T-cell (primary cell): ENCODE measurements around the gene PITPNC1. TPM values are rescaled to one million over a fixed set of nuclear protein-coding genes. Genes with fewer than 3 reads are reported as not detected.
A peak's percentile ranks its signal among the peaks of the same experiment; 100 is the strongest.

Experiments used
- ATAC-seq, 4 experiments: fragments of 200-7000 bp in 3 of 4; fragments of 150-1000 bp in 1 of 4; cut with Tn5 transposase; replicated peaks in 1 of 4; 1 replicate in 3 of 4; 2 replicates in 1 of 4; pipeline ENCODE4 v1.10.0; 2021; ENCODE audit warnings: moderate library complexity in 3 of 4, mild to moderate bottlenecking in 2 of 4, moderate number of reproducible peaks in 1 of 4
- CTCF ChIA-PET, 2 donors: fragments of 300-600 bp; sonication (Branson Sonifier 250); formaldehyde crosslinking; loops; one replicate each; lab custom pipeline; 2022; ENCODE audit warnings: antibody characterized with exemption in 2 of 2; lab: Charles Lee
- POLR2A ChIA-PET, 2 donors: fragments of 300-600 bp; sonication (Branson Sonifier 250); formaldehyde crosslinking; loops; one replicate each; lab custom pipeline; 2022; ENCODE audit warnings: antibody characterized with exemption in 2 of 2; lab: Charles Lee
- DNase-seq, 35 experiments: peaks; one replicate each; pipeline versions ENCODE4 v3.0.0 to v3.0.0-alpha.2; 2013 to 2023
- H3K27ac ChIP-seq: one replicate; pipeline ENCODE4 v1.5.1; 2013; ENCODE audit warnings: low read length
- H3K27me3 ChIP-seq, 2 experiments: replicated peaks in 1 of 2; 1 replicate in 1 of 2; 2 replicates in 1 of 2; pipeline versions ENCODE4 v1.6.1 to v1.7.0; 2013; ENCODE audit warnings: low read length in 1 of 2, mixed read lengths in 1 of 2; ENCODE audit not compliant: control insufficient read depth in 2 of 2, insufficient read depth in 2 of 2; ENCODE audit errors: extremely low read depth in 1 of 2
- H3K36me3 ChIP-seq, 2 donors: 1 replicate in 1 of 2; 2 replicates in 1 of 2; pipeline versions ENCODE4 v1.6.1 to v1.7.0; 2013; ENCODE audit warnings: low read length in 1 of 2; ENCODE audit not compliant: control insufficient read depth in 2 of 2, insufficient read depth in 1 of 2; ENCODE audit errors: extremely low read depth in 1 of 2
- H3K4me1 ChIP-seq, 2 experiments: 1 replicate in 1 of 2; 2 replicates in 1 of 2; pipeline versions ENCODE4 v1.6.1 to v1.7.0; 2013; ENCODE audit warnings: low read length in 2 of 2, mixed read lengths in 1 of 2; ENCODE audit not compliant: insufficient read depth in 2 of 2, control insufficient read depth in 1 of 2; ENCODE audit errors: extremely low read depth in 1 of 2
- H3K4me3 ChIP-seq, 2 donors: 1 replicate in 1 of 2; 2 replicates in 1 of 2; pipeline versions ENCODE4 v1.5.1 to v1.7.0; 2013; ENCODE audit warnings: mild to moderate bottlenecking in 2 of 2, low read length in 1 of 2, moderate library complexity in 1 of 2; ENCODE audit not compliant: control insufficient read depth in 1 of 2; ENCODE audit errors: extremely low read depth in 1 of 2
- H3K9me3 ChIP-seq: 2 replicates; pipeline ENCODE4 v1.7.0; 2013
- H3K27ac Mint-ChIP-seq, 2 donors: one replicate each; pipeline ENCODE4 v1.8.0; 2020 to 2021; ENCODE audit warnings: mild to moderate bottlenecking in 2 of 2, mixed read lengths in 2 of 2
- H3K27me3 Mint-ChIP-seq, 2 donors: one replicate each; pipeline ENCODE4 v1.8.0; 2021 to 2022; ENCODE audit warnings: mixed read lengths in 2 of 2
- H3K36me3 Mint-ChIP-seq: one replicate; pipeline ENCODE4 v1.8.0; 2021; ENCODE audit warnings: mixed read lengths
- H3K4me1 Mint-ChIP-seq, 3 donors: one replicate each; pipeline ENCODE4 v1.8.0; 2020 to 2022; ENCODE audit warnings: mixed read lengths in 3 of 3, mild to moderate bottlenecking in 1 of 3
- H3K4me3 Mint-ChIP-seq, 3 donors: one replicate each; pipeline ENCODE4 v1.8.0; 2020 to 2022; ENCODE audit warnings: mild to moderate bottlenecking in 3 of 3, mixed read lengths in 3 of 3, moderate library complexity in 3 of 3
- H3K9me3 Mint-ChIP-seq, 3 donors: one replicate each; pipeline ENCODE4 v1.8.0; 2020 to 2022; ENCODE audit warnings: mixed read lengths in 3 of 3
- WGBS: methylation state at CpG from one replicate; pipeline ENCODE4 v1.1.5; 2013; ENCODE audit warnings: missing lambda C conversion rate; ENCODE audit not compliant: insufficient coverage; 5-methylcytosine and 5-hydroxymethylcytosine counted together
- total RNA-seq, 35 experiments: library from RNA in 6 of 35; stranded (reverse) in 6 of 35; fragments of 120-200 nt in 1 of 35; gene quantifications; one replicate each; pipeline versions ENCODE4 v1.2.1 to v1.2.4 and lab custom pipeline; 2013 to 2026

Gene PITPNC1
- total RNA-seq, 5 donors from 2014 or later (not counting 1 experiment from before 2014, with no cell fraction given), result 82.6 to 132 (median 111) TPM

DNA sequence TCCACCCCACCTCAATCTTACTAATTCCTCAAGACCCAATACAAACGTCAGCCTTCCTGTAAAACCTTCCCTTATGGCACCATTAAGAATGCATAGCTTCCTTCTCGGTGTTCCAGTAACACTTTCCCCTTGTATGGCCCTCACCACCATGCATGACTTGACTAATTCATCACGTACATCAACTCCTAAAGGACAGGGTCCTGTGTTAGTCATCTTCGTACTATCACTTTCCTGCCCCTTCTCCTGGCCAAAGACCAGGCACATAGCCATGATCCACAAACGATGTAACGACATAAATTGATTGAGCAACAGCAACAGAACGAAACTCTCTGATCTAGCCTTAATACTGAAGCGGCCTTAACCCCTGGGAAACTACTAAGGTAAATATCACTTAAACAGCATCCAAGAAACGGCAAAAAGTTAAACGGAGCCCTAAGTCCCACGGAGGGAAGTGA lies 11.3 kb upstream of the PITPNC1 start:
- POLR2A ChIA-PET, result interaction anchor here in 1 of 2 donors (0.6 kb wide), 3 partner anchors 15 to 351 kb away, joined by 4 to 9 read pairs (median 6); no protein-coding TSS in a partner anchor
- Mint-ChIP-seq H3K9me3 (no peaks in the 10 kb centered on the region), H3K4me1 (peaks cover 53 to 56% (median 54%) of the 10 kb centered on the region in 3 donors), H3K4me3 (peak overlapping the region; percentile 87 to 96 (median 92)), H3K36me3 (peaks cover 8% of the 10 kb centered on the region), H3K27ac (peak overlapping the region; percentile 95 to 96), H3K27me3 (no peaks in the 10 kb centered on the region)
- CTCF ChIA-PET, result interaction anchor here (0.5 to 4.5 kb wide), 4 partner anchors 11 to 797 kb away, joined by 4 to 30 read pairs (median 9); partner anchors contain the start of gene PITPNC1 (in 1 of the 2)
- DNase-seq (peak in 1 of 35 experiments; percentile 53), ATAC-seq (peak; percentile 8 to 14 (median 10))
- H3K27ac ChIP-seq, result peak overlapping the region; percentile 94
- H3K36me3 ChIP-seq, result peaks cover 0 to 7% of the 10 kb centered on the region in 2 donors
- WGBS, result 0% methylated on average over 8 of the region's 11 CpGs
- H3K9me3 ChIP-seq, result no peaks in the 10 kb centered on the region
- peak overlapping the region; percentile 94 to 97 for H3K4me3 ChIP-seq
- H3K4me1 ChIP-seq, result peaks cover 18 to 24% of the 10 kb centered on the region in 2 experiments
- H3K27me3 ChIP-seq, result no peaks in the 10 kb centered on the region

DNA sequence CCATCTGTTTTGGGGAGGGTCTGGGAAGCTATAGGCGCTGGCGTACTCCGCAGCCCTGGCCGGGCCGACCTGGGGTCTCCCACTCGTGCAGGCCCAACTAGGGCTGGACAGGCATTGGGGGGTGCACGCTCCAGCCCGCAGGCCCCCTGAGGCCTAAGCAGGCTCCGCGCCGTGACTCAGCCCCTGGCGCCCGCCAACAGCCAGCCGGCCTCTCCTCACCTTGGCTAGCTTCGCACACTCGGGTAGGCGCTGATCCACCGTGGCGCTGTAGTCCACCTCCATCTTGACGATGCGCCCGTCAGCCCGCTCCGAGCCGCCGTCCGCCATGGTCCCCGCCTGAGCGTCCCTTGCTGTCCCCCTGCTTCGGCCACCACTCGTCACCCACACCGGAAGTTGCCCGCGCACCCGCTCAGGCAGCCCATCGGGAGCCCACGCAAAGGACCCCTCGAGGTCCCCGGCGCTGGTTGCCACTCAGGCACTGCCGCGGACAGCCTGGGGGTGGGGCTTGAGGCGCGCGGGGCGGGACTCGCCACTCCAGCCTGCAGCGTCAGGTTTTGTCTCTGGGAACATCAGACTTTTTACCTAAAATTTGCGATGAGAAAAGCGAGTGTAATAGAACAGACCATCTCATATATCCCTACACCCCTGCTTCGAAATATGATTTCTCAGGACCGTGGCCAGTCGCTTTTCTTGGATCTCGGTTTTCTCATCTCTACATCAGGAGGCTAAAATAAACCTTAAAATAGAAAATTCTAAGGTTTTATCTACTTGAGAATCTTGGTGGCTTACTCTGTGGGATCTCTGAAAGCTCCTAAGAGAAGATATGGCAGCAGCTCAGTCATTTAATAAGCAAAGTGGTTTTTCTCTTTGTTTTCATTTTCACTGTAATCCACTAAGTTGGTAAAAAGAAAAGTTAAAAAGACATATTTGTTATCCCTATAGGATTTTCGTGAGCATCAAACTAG lies 10.6 kb upstream of the PITPNC1 start, which contains the start of gene PSMD12:
TSS of gene PSMD12 (minus strand) at position 385 of the 965 bp plus-strand sequence. CDS start at position 327, 58 bp downstream.
- H3K27ac Mint-ChIP-seq, result peak within 1 kb of the TSS; percentile 96 to 98
- H3K9me3 Mint-ChIP-seq, result no peaks in the 10 kb centered on the region
- no peaks in the 10 kb centered on the region for H3K27me3 Mint-ChIP-seq
- H3K27ac ChIP-seq, result peak within 1 kb of the TSS; percentile 94
- WGBS, result under 1% methylated on average over 42 of the region's 55 CpGs
- ATAC-seq (peak; percentile 97 to 99 (median 98)), DNase-seq (peak; percentile 82 to 96 (median 89))
- peaks cover 46 to 52% (median 48%) of the 10 kb centered on the region in 3 donors for H3K4me1 Mint-ChIP-seq
- peaks cover 4% of the 10 kb centered on the region for H3K36me3 Mint-ChIP-seq
- peaks cover 0 to 5% of the 10 kb centered on the region in 2 donors for H3K36me3 ChIP-seq
- ChIA-PET CTCF (interaction anchor here (0.5 to 4.5 kb wide), 4 partner anchors 10 to 796 kb away, joined by 3 to 30 read pairs (median 8); partner anchors contain the start of gene PITPNC1 (in 1 of the 2)), POLR2A (interaction anchor here (0.6 to 0.7 kb wide), 4 partner anchors 14 to 351 kb away, joined by 3 to 9 read pairs (median 4); no protein-coding TSS in a partner anchor)
- peak within 1 kb of the TSS; percentile 94 to 97 for H3K4me3 ChIP-seq
- no peaks in the 10 kb centered on the region for H3K9me3 ChIP-seq
- peak within 1 kb of the TSS; percentile 87 to 96 (median 92) for H3K4me3 Mint-ChIP-seq
- H3K4me1 ChIP-seq, result peaks cover 14 to 24% of the 10 kb centered on the region in 2 experiments
- no peaks in the 10 kb centered on the region for H3K27me3 ChIP-seq

DNA sequence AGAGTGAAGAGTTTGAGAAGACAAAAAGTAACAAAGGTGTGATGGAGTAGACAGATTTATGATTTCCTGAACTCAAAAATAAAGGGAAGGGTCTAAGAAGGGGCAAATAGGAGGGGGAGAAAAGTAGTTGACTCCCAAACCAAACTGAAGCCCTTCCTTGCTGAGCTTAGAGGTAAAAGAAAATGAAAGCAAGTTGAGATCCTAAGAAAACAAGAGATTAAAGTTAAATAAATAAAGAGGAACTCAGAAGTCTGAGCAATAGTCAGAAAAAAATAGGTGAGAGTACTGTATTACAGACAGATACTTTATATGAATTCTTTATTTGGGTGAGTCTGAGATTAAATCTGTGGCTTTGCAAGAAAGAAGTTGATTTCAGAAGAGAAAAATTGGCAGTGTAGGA lies 7.4 kb upstream of the PITPNC1 start:
- no peak for ATAC-seq
- H3K4me1 Mint-ChIP-seq, result peaks cover 22 to 27% (median 25%) of the 10 kb centered on the region in 3 donors
- POLR2A ChIA-PET, result no interaction called here

DNA sequence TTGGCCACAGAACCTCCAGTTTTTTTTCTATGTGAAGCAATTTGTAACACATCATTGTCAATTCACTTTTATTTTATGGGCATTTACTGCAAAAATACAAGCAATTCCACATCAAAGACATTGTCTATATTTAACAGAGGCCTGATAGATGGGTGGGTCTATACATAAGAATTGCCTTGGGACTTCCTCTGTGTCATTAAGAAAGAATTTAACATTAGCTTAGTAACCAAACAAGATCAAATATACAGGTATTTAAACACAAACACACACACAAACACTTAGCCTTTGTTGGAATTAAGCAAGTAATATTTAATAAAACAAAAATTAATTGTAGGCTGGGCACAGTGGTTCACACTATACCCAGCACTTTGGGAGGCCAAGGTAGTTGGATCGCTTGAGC lies 4.3 kb upstream of the PITPNC1 start:
- H3K4me1 ChIP-seq, result peaks cover 10 to 21% of the 10 kb centered on the region in 2 experiments
- POLR2A ChIA-PET, result no interaction called here
- CTCF ChIA-PET, result interaction anchor here (0.7 to 2.0 kb wide), 7 partner anchors 8 to 1681 kb away, joined by 3 to 6 read pairs (median 4); no protein-coding TSS in a partner anchor
- Mint-ChIP-seq H3K27me3 (no peaks in the 10 kb centered on the region), H3K4me3 (no peak overlapping the region), H3K9me3 (no peaks in the 10 kb centered on the region), H3K27ac (no peak overlapping the region), H3K4me1 (peaks cover 19 to 24% (median 24%) of the 10 kb centered on the region in 3 donors), H3K36me3 (no peaks in the 10 kb centered on the region)
- no peak overlapping the region for H3K4me3 ChIP-seq
- no peak for ATAC-seq
- WGBS, result no CpG with 5 or more reads among the region's 1 CpG
- no peaks in the 10 kb centered on the region for H3K9me3 ChIP-seq
- H3K27me3 ChIP-seq, result no peaks in the 10 kb centered on the region
- DNase-seq, result no peak
- H3K27ac ChIP-seq, result no peak overlapping the region
- no peaks in the 10 kb centered on the region for H3K36me3 ChIP-seq

More for the DNA sequence above, 7.4 kb upstream of the PITPNC1 start:
- CTCF ChIA-PET, result interaction anchor here in 1 of 2 donors (2.5 kb wide), 1 partner anchor 10 kb away, joined by 8 read pairs; no protein-coding TSS in a partner anchor
- Histone ChIP-seq H3K36me3 (no peaks in the 10 kb centered on the region), H3K27ac (no peak overlapping the region), H3K9me3 (no peaks in the 10 kb centered on the region), H3K27me3 (no peaks in the 10 kb centered on the region), H3K4me3 (no peak overlapping the region), H3K4me1 (peaks cover 10 to 11% of the 10 kb centered on the region in 2 experiments)
- no peaks in the 10 kb centered on the region for H3K36me3 Mint-ChIP-seq
- no peaks in the 10 kb centered on the region for H3K27me3 Mint-ChIP-seq
- no peak overlapping the region for H3K4me3 Mint-ChIP-seq
- H3K9me3 Mint-ChIP-seq, result no peaks in the 10 kb centered on the region
- DNase-seq, result no peak
- no peak overlapping the region for H3K27ac Mint-ChIP-seq

DNA sequence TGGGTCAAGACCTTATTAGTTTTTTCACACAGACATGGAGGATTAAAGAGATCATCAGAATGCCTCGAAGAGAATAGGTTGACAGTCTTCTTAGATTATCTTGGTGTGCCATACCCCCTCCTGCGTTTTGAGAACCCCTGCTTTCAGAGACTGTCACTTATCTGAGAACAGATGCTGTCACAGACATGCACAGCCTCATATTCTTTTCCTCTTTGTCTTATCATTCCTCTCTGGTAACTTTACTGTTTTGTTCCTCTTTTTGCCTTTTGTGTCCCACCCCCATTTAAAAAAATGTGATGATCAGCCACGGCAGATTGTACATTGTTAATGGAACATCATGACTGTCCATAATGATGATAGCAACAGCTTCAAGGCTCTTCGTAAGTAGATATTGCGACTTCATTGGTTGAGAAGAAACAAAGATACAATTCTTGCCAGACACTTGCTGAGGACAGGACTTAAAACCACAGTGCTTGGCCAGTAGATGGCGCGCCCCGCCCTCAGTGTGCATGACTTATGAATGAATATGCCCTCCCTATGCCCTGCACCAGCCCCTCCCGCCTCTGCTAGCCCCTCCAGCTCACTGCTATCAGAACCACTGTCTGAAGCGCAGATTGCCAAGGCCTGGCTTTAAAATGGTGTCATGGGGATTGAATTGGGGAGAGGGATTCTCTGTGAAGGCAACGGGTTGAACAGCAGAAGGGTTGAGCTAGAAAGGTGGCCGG lies 2.6 kb upstream of the PITPNC1 start:
- Histone ChIP-seq H3K36me3 (no peaks in the 10 kb centered on the region), H3K27me3 (no peaks in the 10 kb centered on the region), H3K4me1 (peaks cover 13 to 28% of the 10 kb centered on the region in 2 experiments), H3K4me3 (no peak overlapping the region), H3K27ac (peak overlapping the region; percentile 24), H3K9me3 (no peaks in the 10 kb centered on the region)
- Mint-ChIP-seq H3K27me3 (no peaks in the 10 kb centered on the region), H3K4me3 (peak overlapping the region; percentile 17 to 58 (median 53)), H3K36me3 (peaks cover 6% of the 10 kb centered on the region), H3K4me1 (peaks cover 26 to 30% (median 29%) of the 10 kb centered on the region in 3 donors), H3K27ac (peak overlapping the region; percentile 82 to 88), H3K9me3 (no peaks in the 10 kb centered on the region)
- ATAC-seq (peak; percentile 28 to 35 (median 30)), DNase-seq (peak; percentile 72 to 93 (median 85))
- 9% methylated on average over 7 of the region's 12 CpGs for WGBS
- CTCF ChIA-PET, result interaction anchor here (0.5 to 6.5 kb wide), 32 partner anchors 9 to 756 kb away, joined by 3 to 86 read pairs (median 4); partner anchors contain the start of gene PSMD12 (in 1 of the 2)
- POLR2A ChIA-PET, result interaction anchor here in 1 of 2 donors (0.6 to 1.3 kb wide), 3 partner anchors 50 to 444 kb away, joined by 3 to 12 read pairs (median 7); no protein-coding TSS in a partner anchor
